ENCODE results near the gene ICAM1.

DNA sequence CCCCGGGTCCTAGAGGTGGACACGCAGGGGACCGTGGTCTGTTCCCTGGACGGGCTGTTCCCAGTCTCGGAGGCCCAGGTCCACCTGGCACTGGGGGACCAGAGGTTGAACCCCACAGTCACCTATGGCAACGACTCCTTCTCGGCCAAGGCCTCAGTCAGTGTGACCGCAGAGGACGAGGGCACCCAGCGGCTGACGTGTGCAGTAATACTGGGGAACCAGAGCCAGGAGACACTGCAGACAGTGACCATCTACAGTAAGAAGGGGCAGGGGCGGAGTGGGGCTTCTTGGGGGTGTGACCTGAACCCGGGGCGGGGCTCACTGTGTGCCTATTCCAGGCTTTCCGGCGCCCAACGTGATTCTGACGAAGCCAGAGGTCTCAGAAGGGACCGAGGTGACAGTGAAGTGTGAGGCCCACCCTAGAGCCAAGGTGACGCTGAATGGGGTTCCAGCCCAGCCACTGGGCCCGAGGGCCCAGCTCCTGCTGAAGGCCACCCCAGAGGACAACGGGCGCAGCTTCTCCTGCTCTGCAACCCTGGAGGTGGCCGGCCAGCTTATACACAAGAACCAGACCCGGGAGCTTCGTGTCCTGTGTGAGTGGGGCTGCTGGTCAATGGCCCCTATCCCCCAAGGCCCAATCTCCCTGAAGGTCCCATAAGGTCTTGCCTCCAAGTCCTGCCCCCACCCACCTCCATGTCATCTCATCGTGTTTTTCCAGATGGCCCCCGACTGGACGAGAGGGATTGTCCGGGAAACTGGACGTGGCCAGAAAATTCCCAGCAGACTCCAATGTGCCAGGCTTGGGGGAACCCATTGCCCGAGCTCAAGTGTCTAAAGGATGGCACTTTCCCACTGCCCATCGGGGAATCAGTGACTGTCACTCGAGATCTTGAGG, 13.4 kb downstream of the ICAM1 start:
- TF ChIP-seq POLR2A (IDR thresholded peaks at IDR 0.05), result no peak
- TF ChIP-seq, protein P1, sequence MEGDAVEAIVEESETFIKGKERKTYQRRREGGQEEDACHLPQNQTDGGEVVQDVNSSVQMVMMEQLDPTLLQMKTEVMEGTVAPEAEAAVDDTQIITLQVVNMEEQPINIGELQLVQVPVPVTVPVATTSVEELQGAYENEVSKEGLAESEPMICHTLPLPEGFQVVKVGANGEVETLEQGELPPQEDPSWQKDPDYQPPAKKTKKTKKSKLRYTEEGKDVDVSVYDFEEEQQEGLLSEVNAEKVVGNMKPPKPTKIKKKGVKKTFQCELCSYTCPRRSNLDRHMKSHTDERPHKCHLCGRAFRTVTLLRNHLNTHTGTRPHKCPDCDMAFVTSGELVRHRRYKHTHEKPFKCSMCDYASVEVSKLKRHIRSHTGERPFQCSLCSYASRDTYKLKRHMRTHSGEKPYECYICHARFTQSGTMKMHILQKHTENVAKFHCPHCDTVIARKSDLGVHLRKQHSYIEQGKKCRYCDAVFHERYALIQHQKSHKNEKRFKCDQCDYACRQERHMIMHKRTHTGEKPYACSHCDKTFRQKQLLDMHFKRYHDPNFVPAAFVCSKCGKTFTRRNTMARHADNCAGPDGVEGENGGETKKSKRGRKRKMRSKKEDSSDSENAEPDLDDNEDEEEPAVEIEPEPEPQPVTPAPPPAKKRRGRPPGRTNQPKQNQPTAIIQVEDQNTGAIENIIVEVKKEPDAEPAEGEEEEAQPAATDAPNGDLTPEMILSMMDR (IDR thresholded peaks at IDR 0.05), result no peak

Measured in prostate gland (tissue), 2 donors.